HUES6 (cell line): Measurements from ENCODE around the gene AKAP13.
"Not testable (repeated sequence)": the region's sequence is repeated elsewhere in the genome, so short reads cannot be mapped to it uniquely, and the experiment has no call there.

Experiments used
- H3K27ac ChIP-seq: 2 replicates; pipeline ENCODE4 v1.7.0; 2013; ENCODE audit warnings: low read depth, mild to moderate bottlenecking, low read length, inconsistent platforms
- H3K27me3 ChIP-seq: 2 replicates; pipeline ENCODE4 v1.6.1; 2013; ENCODE audit warnings: low read length; ENCODE audit not compliant: control insufficient read depth, insufficient read depth
- H3K36me3 ChIP-seq: 2 replicates; pipeline ENCODE4 v1.6.1; 2013; ENCODE audit warnings: low read length; ENCODE audit not compliant: control insufficient read depth, insufficient read depth
- H3K4me1 ChIP-seq: 2 replicates; pipeline ENCODE4 v1.6.1; 2013; ENCODE audit warnings: low read length; ENCODE audit not compliant: control insufficient read depth, insufficient read depth
- H3K4me3 ChIP-seq: 2 replicates; pipeline ENCODE4 v1.5.1; 2013; ENCODE audit warnings: low read depth, low read length
- H3K9ac ChIP-seq: one replicate; pipeline ENCODE4 v1.6.1; 2013; ENCODE audit warnings: mild to moderate bottlenecking, low read length
- H3K9me3 ChIP-seq: 2 replicates; pipeline ENCODE4 v1.6.1; 2013; ENCODE audit warnings: low read depth, low read length; ENCODE audit not compliant: control insufficient read depth, insufficient read depth

AKAP13 gene

GRCh38 chr15:85792912-85793590, 412.6 kb downstream of the AKAP13 start:
- Histone ChIP-seq H3K4me1 (peaks cover 35% of the 10 kb centered on the region), H3K9ac (no peak overlapping the region), H3K9me3 (no peaks in the 10 kb centered on the region), H3K27ac (no peak overlapping the region), H3K4me3 (peak overlapping the region; percentile 99), H3K36me3 (no peaks in the 10 kb centered on the region), H3K27me3 (peaks cover 5% of the 10 kb centered on the region; the same call in 1 of the 2 replicates)

DNA sequence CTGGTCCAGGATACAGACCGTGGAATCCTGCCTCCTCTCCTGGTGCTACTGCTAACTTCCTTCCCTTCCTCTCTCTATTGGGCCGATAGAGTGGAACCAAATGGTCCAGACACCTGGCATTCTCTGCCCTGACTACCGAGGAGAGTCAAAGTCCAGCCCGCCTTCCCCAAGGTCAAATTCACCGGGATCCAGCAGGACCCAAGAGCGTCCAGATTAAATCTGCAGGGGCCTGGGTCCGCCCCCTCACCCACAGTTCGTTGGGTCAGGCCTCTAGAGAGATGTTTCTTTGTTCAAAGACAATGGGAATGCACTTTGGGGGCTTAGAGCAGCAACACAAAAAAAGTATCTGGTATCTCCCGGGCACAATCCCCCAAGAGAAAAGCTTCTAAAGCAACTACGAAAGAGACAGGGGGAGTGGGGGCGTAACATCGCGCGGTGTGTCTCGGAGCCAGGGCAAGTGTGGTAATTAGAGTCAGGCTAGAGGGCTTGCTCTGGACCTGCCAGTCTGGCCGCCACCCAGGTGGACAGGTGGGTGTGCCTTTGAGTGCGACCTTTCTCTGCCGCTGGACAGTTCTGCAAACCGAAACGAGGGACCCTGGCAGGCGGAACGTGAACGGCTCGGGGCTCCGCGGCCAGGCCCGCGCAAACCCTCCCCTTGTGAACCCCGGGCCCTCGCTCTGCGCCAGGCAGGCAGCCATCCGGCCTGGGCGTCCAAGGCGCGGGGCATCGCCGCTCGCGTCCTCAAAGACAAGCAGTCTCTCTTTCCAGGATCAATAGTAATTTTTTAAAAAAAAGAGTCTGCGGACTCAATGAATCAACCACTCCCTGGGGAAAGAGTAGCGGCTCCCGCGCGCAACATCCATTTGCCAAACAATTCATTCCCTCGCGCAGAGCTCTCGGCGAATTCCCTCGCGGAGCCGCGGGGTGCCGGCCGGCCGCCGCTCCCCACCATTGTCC, 413.5 kb downstream of the AKAP13 start:
- Histone ChIP-seq H3K4me3 (peak overlapping the region; percentile 99), H3K27ac (peak overlapping the region; percentile 76), H3K9me3 (no peaks in the 10 kb centered on the region), H3K4me1 (peaks cover 29% of the 10 kb centered on the region), H3K27me3 (peaks cover 5% of the 10 kb centered on the region; the same call in 1 of the 2 replicates), H3K9ac (peak overlapping the region; percentile 76), H3K36me3 (no peaks in the 10 kb centered on the region)

DNA sequence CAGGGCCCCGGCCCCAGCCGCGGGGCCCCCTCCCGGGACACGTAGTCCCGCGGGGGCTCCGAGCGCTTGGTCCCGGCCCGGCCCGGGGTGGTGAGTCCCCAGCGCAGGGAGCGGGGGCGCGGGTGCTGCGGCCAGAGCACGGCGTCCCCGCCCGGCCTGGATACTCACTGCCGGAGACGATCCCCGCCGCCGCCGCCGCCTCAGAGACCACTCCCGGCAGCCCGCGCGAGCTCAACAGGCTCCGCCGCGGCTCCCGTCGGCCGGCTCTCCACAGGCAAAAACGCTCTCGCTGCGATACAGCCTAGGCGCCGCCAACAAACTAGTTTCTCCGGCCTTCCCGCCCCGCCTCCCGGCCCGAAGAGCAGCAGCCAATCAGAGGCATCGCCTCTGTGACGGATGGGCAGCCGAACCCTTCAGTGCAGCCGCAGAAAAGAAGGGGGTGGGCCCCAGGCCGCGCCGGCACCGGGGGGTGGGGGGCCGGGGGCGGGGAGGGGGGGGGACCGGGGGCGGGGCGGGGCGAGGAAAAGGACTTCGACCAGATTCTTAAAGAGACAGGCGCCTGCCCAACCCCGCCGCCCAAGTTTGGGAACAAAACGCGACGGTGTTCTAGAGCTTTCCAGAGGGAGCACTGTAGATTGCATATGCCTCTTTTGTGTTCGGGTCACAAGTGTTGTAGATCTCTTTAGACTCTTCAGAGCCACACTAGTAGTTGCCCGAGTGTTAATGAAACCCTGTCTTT, 414.4 kb downstream of the AKAP13 start, which contains the start of gene KLHL25:
KLHL25 (minus strand) TSS at position 328 of the 739 bp plus-strand sequence. CDS start 25,115 bp downstream, outside the sequence.
- peaks cover 5% of the 10 kb centered on the region; the same call in 1 of the 2 replicates for H3K27me3 ChIP-seq
- H3K4me3 ChIP-seq = peak within 1 kb of the TSS; percentile 99
- H3K36me3 ChIP-seq = no peaks in the 10 kb centered on the region
- H3K9ac ChIP-seq = peak within 1 kb of the TSS; percentile 76
- H3K9me3 ChIP-seq = no peaks in the 10 kb centered on the region
- peaks cover 24% of the 10 kb centered on the region for H3K4me1 ChIP-seq
- H3K27ac ChIP-seq = peak within 1 kb of the TSS; percentile 76

DNA sequence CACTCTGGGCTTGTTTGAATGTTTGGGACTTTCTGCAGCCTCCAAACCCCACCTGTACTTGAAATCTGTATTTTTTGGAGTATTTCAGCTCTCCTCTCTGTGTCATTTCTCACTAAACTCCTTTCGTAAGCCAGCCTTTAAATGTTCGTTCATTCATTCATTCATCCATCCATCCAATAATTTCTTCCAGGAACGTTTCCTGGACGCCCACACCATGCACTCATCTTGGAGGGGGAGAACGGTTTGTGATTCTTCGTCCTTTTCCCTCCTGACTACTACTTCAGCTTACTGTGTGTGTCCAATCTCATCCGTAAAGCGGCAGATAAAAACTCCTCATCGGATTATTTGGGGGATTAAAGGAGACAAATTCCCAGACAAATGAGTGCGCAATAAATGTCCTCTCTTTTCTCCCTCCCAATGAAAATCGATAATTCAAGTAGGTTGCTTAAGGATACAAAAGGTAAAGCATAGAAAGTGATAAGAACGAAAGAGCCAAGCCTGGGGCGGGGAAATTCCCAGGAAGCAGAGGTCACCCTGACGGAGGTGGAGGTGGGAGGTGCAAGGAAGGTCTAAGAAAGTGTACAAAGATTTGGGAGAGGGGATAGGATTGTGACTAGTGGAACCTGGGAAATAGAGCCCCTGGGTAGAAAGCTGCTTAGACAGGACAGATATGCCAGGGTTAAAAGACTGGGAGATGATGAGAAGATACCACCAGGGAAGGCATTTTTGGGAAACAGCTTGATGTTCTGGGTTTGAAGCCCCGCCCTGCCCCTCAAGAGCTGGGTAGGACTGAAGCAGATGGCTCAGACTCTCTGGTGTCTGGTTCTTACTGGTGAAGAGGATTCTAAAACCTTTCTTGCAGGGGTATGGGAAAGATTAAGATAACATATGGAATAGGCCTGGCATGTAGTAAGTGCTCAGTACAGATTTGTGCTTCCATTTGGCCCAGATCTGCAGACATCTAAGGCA, 415.2 kb downstream of the AKAP13 start:
- H3K4me1 ChIP-seq = peaks cover 24% of the 10 kb centered on the region
- H3K9me3 ChIP-seq = no peaks in the 10 kb centered on the region
- H3K27ac ChIP-seq = no peak overlapping the region
- H3K27me3 ChIP-seq = peaks cover 5% of the 10 kb centered on the region; the same call in 1 of the 2 replicates
- H3K36me3 ChIP-seq = no peaks in the 10 kb centered on the region
- no peak overlapping the region for H3K9ac ChIP-seq
- peak overlapping the region; percentile 44 for H3K4me3 ChIP-seq

GRCh38 chr15:85796371-85796770, 416.0 kb downstream of the AKAP13 start:
- H3K27me3 ChIP-seq, H3K9me3 ChIP-seq, H3K27ac ChIP-seq, H3K9ac ChIP-seq, H3K4me3 ChIP-seq, H3K36me3 ChIP-seq: not testable (repeated sequence)
- H3K4me1 ChIP-seq = peaks cover 24% of the 10 kb centered on the region
